Bone marrow (tissue), 2 donors: ENCODE data around the gene PSG1.
"Not testable (repeated sequence)": the region's sequence is repeated elsewhere in the genome, so short reads cannot be mapped to it uniquely, and the experiment has no call there.

Experiments used
- DNase-seq, 2 donors: peaks; one replicate each; lab custom pipeline; 2025; lab: John Stamatoyannopoulos, UW

PSG1 gene

DNA sequence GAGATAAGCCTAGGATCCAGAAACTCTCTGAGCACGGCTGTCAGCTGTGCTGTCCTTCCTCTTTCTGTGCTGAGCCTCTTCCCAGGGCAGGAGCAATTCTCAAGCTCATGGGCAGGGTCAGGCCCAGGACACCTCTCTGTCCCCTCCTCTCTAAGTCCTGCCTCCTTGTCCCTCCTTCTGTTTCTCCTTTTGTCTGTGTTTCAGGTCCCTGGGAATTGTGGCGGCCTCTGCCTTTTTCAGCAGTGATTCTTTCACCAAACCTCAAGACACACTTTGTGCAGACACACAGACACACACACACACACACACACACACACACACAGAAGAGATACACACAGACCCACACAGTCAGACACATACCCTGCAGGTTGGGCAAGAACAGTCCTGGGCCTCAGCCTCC, at the start of gene PSG1:
TSS of gene PSG1 (minus strand) at position 101 of the 400 bp plus-strand sequence. CDS start 132 bp downstream, outside the sequence.
- DNase-seq: no peak

DNA sequence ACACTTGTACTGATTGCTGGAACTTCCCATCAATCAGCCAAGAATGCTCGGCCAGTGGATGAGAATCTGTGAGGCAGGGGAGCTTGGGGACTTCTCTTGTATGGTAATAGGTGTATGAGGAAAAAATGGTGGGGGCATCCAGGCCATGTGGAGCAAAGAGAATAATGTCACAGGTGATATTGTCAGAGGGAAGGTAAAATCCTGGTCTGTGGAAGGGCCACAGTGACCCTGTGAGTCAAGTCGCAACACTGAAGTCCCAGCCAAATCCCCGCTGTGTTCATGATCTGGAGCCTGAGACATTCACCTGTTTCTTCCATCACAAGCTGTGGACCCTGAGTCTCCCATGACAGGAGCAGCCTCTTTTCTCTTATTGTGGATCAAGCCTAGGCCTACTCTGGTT, 49.4 kb upstream of the PSG1 start:
- DNase-seq: no peak

DNA sequence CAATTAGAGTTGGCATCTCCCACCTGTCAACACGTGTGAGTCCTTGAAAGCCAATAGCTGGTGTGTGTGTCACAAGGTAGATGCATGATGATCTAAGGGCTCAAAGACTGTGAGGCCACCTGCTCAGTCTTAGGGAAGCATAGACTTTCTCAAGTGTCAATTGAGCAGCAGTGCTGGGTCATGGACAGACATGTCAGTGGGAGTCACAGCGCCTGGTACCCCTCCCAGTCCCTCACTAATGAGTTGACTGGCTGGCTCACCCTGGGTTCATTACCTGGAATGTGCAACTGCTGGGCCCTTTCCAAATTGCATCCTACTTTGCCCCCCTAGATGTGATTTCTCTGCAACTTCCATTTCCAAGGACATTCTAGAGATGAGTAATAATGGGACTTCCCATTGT, 47.3 kb upstream of the PSG1 start:
- no peak for DNase-seq

DNA sequence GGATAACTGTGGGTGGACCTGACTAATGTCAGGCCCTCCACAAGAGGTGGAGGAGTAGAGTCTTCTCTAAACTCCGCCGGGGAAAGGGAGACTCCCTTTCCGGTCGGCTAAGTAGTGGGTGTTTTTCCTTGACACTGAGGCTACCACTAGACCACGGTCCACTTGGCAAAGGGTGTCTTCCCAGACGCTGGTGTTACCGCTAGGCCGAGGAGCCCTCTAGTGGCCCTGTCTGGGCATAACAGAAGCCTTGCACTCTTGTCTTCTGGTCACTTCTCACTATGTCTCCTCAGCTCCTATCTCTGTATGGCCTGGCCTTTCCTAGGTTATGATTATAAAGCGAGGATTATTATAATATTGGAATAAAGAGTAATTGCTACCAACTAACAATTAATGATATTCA, 43.6 kb upstream of the PSG1 start:
- DNase-seq: not testable (repeated sequence)

DNA sequence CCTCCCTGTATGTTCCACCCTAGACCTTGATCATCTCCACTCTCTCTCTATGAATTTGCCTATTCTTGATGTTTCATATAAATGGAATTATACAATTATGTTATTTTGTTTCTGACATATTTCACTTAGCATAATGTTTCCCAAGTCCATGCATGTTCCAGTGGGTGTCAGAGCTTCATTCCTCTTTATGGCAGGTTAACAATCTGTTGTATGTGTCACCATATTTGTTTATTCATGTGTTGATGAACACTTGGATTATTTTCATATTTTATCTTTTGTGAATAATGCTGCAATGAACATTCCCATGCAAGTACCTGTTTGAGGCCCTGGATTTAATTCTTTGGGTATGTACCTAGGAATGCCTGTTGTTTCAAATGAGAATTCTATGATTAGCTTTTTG, 41.5 kb upstream of the PSG1 start:
- DNase-seq: not testable (repeated sequence)

DNA sequence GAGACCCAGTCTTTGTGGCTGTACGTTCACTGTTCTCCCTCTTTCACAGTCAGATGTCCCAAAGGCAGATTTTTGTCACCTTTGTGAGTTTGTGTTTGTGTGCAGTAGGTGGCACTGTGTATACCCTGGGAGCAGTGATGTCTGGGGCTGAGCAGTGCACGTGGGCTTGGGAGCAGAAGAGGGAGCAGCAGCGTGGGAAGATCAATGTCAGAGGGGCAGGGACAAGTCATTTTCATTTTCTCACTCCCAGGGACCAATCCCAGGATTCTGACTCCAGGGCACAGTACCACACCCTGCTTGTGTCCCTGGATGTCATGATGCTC, 40.2 kb upstream of the PSG1 start:
- DNase-seq: no peak

DNA sequence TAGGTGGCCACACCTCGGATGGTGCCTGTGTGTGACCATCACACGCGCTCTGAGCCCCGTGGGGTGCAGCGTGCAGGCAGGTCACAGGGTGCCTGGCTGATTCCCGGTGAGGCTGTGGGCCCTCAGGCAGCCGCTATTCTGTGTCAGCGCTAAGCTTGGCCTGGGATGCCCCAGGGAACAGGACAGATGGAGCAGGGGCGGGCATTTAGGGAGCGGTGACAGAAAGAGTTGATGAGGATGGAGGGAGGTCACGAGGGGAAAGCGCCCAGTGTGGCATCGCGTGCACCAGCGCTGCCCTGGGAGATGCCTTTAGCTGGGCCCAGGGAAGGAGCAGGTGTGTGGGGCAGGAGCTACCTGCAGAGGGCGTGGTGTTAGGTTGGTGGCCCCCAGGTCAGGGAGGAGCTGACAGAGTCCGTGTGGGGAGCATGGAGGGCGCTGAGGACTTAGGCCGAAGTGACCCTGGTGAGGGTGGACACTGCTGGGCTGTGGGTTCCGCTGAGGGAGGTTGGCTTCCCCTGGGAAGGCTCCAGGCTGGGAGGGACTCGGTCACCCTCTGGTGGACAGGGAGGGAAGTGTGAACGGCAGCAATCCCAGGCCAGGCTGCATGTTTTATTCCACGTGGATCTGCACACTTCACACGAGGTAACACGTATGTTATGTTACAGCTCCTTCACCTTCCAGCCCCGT, 39.7 kb upstream of the PSG1 start:
- DNase-seq: not testable (repeated sequence)

DNA sequence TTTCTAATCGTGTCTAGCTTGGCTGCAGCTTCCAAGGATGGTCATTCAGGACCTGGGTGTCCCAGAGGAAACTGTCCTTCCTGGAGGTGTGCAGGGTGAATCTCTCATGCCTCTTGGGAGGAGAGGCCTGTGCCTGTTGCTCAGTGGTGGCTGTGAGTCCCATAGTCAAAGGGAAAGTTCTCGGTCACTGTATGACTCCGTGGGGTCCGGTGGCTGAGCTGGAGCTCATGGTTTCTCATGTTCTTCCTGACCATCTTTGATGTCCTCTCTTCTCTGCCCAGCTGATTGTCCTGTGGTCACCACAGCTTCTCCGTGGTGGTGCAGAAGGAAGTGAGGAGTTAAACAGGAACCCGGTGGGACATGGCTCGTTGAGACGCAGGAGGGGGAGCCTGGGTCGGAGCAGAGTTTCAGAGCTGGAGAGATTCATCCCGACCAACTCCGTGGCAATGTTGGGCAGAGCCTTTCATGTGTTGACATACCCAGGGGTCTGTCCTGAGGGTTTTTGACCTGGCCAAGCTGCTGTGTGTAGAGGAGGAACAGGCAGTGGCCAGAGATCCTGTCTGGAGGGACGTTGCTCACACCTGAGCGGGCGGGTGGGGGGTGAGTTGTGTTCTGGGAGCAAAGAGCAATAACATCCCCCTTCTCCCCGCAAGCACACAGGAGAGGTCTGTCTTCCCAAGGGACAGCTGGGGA, 39.0 kb upstream of the PSG1 start:
- DNase-seq: not testable (repeated sequence)

DNA sequence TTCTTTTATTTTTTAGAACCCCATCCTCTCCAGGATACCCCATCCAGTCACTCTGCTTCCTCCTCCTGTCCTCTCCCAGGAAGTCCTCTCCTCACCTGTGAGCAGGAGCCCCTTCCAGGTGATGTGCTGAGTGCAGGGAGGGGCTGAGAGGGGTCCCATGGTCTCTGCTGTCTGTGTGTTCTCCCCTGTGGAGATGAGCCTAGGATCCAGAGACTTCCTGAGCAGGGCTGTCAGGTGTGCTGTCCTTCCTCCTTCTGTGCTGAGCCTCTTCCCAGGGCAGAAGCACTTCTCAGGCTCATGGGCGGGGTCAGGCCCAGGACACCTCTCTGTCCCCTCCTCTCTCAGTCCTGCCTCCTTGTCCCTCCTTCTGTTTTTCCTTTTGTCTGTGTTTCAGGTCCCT, 38.1 kb upstream of the PSG1 start, which contains the start of gene PSG6:
TSS of gene PSG6 (minus strand) at position 261 of the 400 bp plus-strand sequence. CDS start at position 159, 102 bp downstream.
- not testable (repeated sequence) for DNase-seq

DNA sequence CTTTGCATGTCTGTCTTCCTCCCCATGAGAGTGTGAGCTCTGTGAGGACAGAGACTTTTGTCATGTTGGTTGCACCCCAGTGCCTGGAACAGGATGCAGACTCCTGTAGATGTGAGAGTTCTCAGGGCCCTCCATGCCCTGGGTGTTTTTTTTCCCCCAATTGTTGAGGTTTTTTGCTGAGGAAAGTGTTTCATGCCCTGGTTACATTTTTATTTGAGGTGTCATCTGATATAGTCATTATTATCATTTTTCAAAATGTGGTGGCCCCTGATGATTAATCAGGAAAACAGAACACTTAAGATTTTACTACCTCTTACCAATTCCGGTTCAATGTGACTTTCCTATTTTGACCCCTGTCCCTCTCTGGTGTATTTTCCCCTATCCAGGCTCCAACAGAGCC, 37.4 kb upstream of the PSG1 start:
- DNase-seq: not testable (repeated sequence)

DNA sequence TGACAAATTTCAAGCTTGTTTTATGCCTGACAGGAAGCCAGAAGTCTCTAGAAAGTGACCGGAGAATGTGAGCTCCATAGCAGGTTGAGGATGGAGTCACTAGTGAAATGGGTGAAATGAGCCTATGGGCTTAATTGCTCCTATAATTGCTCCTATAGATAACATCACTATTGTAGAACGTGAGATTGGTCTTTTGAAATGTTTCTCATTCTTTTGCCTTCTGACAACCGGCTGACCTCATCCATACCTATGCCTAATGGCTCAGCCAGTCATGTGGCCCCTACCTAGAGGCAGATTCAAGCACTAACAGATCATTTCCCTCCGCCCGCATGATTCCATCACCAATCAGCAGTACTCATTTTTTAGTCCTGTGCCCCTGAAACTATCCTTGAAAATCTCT, 34.0 kb upstream of the PSG1 start:
- DNase-seq: not testable (repeated sequence)

DNA sequence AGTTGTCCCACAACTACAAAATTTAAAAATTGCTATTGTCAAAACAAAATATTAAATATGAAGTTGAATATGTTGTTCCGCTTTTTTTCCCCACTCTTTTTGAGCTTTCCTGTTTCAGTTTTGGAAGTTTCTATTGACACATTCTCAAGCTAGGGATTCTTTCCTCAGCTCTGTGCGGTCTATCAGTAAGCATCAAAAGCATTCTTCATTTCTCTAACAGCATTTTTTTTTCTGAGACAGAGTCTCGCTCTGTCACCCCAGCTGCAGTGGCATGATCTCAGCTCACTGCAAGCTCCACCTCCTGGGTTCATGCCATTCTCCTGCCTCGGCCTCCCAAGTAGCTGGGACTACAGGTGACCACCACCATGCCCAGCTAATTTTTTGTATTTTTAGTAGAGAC, 33.4 kb upstream of the PSG1 start:
- DNase-seq: not testable (repeated sequence)

DNA sequence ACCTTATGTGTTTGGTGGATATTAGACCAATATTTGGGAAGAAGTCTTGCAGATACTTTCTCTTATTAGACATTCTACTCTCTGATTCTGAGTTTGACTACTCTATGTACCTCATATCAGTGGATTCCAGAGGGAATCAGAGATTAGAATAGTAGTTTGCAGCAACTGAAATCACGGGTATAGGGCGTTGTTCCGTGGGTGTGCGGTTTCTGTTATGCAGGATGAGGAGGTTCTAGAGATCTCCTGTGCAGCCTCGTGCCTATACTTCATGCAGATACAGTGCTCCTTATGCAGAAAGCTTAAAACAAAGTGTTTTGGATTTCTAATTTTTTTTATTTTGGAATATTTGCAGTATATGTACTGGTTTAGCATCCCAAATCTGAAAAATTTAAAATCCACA, 32.2 kb upstream of the PSG1 start:
- not testable (repeated sequence) for DNase-seq

DNA sequence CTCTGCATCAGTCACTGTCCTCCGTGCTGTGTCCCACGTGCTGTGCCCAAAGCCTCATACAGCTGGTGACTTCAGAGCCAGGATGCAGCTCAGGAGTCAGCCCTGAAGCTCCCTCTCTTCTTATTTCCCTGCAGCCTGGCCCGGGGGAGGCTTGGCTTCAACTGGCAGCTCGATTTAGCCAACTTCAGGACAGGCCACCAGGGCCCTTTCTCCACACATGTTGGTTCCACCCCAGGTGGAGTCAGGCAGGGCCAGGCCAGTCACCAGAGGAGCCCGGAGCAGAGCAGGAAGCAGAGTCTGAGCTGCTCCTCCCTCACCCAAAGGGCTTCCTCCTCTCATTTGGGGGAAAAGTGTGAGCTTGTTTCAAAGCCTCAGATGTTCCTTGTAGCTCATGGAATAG, 26.6 kb upstream of the PSG1 start:
- not testable (repeated sequence) for DNase-seq

DNA sequence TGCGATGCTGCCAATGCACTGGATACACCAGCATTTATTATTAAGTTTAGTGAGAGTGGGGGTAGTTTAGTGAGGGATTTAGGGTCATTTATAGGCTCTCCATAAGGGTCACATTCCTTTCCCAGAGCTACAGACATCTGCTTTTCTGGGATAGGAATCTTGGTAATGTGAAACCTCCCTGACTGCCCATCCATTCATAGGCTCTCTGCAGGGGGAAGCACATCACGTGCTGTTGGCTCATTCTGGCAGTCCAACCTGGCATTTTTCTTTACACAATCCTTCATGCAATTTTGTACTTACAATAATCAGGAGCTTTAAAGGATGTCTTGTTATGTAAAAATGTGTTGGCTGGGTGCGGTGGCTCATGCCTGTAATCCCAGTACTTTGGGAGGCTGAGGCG, 21.0 kb upstream of the PSG1 start:
- not testable (repeated sequence) for DNase-seq

DNA sequence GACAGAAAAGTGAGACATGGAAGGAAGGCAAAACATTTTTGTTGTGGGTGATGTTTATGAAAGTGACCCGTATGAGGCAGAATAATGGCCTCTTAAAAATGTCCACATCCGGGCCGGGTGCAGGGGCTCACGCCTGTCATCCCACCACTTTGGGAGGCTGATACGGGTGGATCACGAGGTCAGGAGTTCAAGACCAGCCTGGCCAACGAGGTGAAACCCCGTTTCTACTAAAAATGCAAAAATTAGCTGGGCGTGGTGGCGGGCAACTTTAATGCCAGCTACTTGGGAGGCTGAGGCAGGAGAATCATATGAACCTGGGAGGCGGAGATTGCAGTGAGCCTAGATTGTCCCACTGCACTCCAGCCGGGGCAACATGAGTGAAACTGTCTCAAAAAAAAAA, 20.2 kb upstream of the PSG1 start:
- not testable (repeated sequence) for DNase-seq

DNA sequence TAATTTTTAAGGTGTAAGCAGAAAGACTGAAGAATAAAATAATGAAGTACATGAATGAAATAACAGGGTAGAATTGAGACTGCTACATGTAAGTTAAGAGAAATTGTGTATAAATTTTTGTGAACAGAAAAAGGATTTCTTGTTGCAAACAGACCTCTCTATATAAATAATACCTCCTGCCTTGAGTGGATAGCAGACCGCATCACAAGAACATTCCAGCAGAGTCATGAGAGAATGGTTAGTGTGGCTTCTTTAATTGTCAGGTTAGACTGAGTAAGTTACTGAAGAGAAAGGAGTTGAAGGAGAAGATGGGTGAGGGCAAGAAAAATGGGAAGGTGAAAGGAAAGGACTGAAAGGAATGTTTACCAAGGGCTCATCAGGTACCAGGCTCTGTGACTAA, 19.6 kb upstream of the PSG1 start:
- DNase-seq: not testable (repeated sequence)

DNA sequence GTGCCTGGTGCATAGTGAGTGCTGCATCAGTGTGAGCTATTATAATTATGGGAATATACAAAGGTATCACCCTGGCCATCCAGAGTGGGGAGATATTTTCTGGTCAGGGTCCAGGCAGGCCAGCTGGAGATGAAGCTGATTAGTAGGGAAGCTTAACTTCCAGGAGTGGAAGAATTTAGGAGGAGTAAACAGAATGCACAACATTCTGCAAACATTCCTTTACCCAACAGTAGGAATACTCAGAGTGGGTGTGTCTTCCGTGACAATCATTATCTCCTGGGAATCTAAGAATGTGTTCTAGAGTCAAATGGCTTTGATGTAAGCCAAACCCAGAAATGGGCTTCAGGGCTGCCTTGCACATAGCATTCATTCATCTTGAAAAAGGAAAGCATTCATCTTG, 19.1 kb upstream of the PSG1 start:
- DNase-seq: not testable (repeated sequence)

DNA sequence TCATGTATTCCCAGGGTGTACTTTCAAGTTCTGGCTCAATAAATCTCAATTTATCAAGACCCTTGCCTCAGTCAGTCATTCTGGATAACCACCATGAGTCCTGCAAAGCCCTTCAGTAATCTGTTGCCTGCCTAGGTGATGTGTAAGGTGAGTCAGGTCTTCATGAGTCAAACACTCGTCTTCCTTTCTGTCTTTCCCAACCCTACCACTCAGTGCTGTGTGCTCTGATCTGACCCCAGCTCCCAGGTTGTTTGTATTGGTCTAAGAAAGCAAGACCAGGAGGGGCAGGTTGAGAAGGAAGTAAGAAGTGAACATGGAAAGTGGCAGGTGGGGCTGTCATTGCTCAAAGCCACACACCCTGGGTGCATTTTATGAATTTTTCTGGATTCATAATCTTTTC, 18.2 kb upstream of the PSG1 start:
- not testable (repeated sequence) for DNase-seq

DNA sequence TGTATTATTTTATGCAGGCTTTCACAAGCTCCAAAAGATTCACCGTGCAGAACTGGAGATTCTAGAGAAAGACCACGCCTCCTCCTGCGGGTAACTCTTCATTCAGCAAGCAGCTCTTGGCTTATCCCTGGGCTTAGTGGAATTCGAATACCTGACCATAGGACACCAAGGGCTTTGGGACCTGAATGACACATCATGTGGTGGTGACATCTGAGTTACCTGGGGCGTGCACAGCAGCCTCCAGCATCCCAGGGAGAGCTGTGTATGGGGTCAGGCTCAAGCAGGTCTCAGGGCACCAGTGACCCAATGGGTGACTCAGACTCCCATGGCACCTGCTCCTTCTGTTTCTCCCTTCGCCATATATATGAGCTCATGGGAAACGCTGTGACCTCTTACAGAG, 10.9 kb upstream of the PSG1 start:
- not testable (repeated sequence) for DNase-seq

DNA sequence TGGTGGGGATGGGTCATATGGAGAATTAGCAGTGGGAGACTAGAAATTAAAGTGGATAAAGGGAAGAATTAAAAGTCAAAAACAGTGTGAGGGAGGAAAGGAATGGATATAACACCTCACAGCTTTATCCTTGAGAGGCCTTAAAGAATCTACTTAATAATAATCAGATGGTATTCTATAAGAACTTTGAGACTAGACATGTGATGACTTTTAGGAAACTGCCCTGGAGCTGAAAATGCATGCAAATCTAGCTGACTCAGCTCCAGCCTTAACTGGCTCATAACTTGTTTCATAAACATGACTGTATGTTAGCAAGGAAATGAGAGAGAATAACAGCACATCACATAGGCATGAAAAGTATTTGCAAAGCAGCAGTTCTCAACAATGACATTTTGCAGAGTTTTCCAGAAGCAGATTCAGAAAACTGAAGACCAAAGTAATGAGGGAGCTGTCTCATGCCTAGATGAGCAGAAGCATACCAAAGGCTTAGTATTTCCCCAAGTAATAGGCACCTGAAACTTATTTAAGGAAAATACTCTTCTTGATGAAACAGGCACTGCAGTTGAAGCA, 8.4 kb upstream of the PSG1 start:
- not testable (repeated sequence) for DNase-seq

DNA sequence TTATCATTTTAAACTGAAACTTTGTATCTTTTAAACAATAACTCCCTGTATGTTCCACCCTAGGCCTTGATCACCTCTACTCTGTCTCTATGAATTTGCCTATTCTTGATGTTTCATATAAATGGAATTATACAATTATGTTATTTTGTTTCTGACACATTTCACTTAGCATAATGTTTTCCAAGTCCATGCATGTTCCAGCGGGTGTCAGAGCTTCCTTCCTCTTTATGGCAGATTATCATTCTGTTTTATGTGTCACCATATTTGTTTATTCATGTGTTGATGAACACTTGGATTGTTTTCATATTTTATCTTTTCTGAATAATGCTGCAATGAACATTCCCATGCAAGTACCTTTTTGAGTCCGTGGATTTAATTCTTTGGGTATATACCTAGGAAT, 3.2 kb upstream of the PSG1 start:
- DNase-seq: not testable (repeated sequence)

DNA sequence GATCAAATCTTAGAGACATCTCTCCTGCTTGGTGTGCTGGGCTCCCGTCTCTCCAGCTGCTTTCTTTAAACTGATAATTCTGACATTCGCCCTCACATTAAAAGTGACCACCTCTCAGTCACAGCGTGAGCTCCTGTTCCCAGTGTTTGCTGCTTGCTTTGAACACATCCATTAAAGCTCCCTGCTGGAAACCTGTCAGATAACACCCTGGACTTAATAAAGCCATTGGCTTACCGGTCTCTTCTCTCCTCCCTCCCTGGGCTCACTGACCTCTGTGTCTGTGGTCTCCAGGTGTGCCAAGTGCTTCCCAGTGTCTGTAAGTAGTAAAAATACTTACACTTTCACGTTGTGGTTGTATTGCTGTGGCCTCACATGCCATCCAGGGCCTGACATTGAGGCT, 2.5 kb upstream of the PSG1 start:
- not testable (repeated sequence) for DNase-seq
